GM18502 (cell line): Measurements from ENCODE around the gene ADAP1.
"Not testable (repeated sequence)": the region's sequence is repeated elsewhere in the genome, so short reads cannot be mapped to it uniquely, and the experiment has no call there.

Source experiments
- ATAC-seq: cut with Tn5 transposase; IDR thresholded peaks from one replicate; pipeline ENCODE4 v1.9.1; 2021; ENCODE audit warnings: mild to moderate bottlenecking; ENCODE audit not compliant: unreplicated experiment, poor library complexity

Gene ADAP1

GRCh38 chr7:961546-962400, 7.3 kb upstream of the ADAP1 start:
- no peak for ATAC-seq

- not testable (repeated sequence) for ATAC-seq
Observed at GRCh38 chr7:960972-961371, 6.5 kb upstream of the ADAP1 start.

GRCh38 chr7:960269-960871, 5.9 kb upstream of the ADAP1 start:
- no peak for ATAC-seq

- ATAC-seq: not testable (repeated sequence)
Observed at GRCh38 chr7:959740-960139, 5.3 kb upstream of the ADAP1 start.

GRCh38 chr7:959271-959670, 4.8 kb upstream of the ADAP1 start:
- ATAC-seq: no peak

GRCh38 chr7:958221-959200, 4.0 kb upstream of the ADAP1 start:
- ATAC-seq: no peak

GRCh38 chr7:957418-958220, 3.1 kb upstream of the ADAP1 start:
- no peak for ATAC-seq

- no peak for ATAC-seq
Observed at GRCh38 chr7:956031-956430, 1.6 kb upstream of the ADAP1 start.

- peak; percentile 22 for ATAC-seq
Observed at GRCh38 chr7:953547-954327, 743 bp downstream of the ADAP1 start.

- ATAC-seq: no peak
Observed at GRCh38 chr7:952548-953441, 1.7 kb downstream of the ADAP1 start.

- no peak for ATAC-seq
Observed at GRCh38 chr7:951881-952547, 2.5 kb downstream of the ADAP1 start.

- ATAC-seq: peak; percentile 23
Observed at GRCh38 chr7:949021-949934, 5.2 kb downstream of the ADAP1 start.

GRCh38 chr7:947391-948210, 6.9 kb downstream of the ADAP1 start:
- no peak for ATAC-seq

GRCh38 chr7:946256-946996, 8.1 kb downstream of the ADAP1 start:
- ATAC-seq: no peak
